A204.1 (cell line): ENCODE measurements around the gene MYO5B.
"Not testable (repeated sequence)": the region's sequence is repeated elsewhere in the genome, so short reads cannot be mapped to it uniquely, and the experiment has no call there.

ENCODE experiments used
- FAIRE-seq: peaks from 2 replicates; lab custom pipeline; 2012; peaks lifted over from hg19 to GRCh38; lab: Jason Lieb, UNC

The MYO5B gene

DNA sequence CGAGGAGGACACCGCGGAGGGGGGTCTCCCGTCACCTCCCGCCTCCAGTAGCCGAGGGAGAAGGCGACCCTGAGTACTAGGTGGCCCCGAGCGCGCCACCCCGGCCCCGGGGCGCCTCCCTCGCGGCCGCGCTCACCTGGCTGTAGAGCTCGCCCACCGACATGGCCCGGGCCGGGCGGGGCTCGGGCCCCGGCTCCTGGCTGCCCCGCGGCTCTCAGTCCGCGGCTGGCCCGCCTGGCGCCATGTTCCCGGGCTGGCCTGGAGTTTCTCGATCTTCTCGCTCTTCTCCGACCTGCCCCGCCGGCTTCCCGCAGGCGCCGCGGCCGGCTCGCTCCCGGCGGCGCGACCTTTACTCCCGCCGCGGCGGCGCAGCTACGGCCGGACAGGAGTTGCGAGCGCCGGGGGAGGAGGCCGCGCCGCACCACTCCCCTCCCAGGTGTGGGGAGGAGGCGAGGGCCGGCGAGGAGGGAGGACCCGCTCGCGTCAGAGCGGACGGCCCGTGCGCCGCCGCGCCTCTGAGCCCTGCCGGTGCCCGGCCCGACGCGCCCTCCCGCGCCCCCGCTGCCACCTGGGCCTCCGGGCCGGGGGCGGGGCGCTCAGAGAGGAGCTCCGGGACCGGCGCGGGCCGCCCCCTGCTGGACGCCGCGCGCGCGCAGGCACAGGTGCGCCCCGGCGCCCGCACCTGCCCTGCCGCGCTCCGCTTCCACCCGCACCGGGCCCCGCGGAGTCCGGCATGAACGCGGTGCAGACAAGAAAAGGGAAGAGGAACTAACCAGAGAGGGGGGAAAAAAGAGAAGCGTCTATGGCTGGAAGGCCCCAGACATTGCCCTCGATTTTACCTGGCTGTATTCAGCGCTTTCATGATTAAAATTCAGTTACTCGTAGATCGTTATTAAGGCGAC, at the start of gene MYO5B:
Gene MYO5B (minus strand): TSS at position 517 of the 902 bp plus-strand sequence. CDS start 354 bp downstream, at position 163.
- FAIRE-seq: no peak

DNA sequence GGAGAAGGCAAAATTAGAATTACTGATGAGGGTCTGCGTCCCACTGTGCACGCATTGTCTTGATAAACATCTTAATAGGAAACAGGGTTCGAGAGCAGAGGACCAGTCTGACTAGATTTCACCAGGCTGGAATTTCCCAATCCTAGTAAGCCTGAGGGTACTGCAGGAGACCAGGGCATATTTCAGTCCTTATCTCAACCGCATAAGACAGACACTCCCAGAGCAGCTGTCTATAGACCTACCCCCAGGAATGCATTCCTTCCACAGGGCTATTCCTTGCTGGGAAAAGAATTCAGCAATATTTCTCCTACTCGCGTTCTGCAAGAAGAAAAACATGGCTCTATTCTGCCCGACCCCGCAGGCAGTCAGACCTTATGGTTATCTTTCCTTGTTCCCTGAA, 46.8 kb upstream of the MYO5B start:
- not testable (repeated sequence) for FAIRE-seq

DNA sequence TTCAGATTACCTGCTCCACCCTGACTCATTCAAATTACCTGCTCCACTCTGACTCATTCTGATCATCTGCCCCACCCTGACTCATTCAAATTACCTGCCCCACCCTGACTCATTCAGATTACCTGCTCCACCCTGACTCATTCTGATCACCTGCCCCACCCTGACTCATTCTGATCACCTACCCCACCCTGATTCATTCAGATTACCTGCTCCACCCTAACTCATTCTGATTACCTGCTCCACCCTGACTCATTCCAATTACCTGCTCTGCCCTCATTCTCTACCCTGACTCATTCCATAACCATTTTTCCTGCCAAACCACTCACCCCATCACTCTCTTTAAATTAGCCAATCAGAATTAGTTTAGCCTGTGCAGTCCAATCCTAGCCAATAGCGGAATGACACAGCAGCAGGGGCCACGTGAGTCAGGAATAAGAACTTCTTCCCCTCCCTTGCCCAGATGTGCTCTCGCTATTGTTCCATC, 45.2 kb upstream of the MYO5B start:
- no peak for FAIRE-seq

DNA sequence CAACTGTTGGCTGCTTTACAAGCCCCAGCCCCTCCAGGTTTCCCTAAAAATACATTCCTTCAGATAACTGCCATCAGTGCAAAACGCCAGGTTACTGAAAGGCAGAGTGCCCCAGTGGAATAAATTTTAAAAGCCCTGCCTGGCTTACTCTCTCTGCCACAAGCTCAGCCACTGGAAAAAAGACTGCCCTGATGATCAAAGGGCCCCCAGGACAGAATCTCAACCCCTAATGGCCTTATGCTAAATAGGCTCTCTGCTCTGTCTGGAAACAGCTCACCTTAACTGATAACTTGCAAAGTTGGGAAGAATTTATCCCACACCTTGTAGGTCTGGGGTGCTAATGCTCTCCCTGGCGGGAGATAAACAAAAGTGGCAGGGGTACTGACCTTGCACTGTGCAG, 37.5 kb upstream of the MYO5B start:
- no peak for FAIRE-seq

DNA sequence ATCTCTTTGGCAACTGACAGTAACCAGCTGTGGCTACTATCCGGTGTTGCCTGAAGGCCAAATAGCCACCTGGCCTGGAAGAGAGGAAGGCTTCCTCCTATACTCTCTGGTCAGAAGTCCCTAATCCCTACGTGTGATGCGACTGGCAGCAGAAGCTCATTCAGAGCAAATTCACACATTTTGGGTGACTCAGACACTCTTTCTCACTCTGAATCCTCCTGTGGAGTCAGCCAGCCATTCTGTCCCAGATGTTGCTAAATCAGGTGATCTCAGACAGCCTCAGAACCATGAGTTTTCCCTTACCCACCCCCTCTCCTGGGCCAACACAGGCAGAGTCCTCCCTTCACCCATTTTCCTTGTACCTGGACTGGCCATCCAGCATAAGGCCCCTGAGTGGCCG, 36.7 kb upstream of the MYO5B start:
- FAIRE-seq: no peak

DNA sequence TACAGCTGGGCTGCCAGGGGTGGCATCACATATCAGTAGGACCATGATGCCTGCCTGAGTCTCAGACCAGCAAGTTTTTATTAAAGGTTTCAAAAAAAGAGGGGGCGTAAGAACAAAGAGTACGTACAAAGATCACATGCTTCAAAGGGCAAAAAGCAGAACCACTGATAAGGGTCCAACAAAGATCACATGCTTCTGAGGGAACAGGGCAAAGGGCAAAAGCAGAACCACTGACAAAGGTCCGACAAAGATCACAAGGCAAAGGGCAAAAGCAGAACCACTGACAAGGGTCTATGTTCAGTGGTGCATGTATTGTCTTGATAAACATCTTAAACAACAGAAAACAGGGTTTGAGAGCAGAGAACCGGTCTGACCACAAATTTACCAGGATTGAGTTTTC, 25.3 kb upstream of the MYO5B start:
- not testable (repeated sequence) for FAIRE-seq

DNA sequence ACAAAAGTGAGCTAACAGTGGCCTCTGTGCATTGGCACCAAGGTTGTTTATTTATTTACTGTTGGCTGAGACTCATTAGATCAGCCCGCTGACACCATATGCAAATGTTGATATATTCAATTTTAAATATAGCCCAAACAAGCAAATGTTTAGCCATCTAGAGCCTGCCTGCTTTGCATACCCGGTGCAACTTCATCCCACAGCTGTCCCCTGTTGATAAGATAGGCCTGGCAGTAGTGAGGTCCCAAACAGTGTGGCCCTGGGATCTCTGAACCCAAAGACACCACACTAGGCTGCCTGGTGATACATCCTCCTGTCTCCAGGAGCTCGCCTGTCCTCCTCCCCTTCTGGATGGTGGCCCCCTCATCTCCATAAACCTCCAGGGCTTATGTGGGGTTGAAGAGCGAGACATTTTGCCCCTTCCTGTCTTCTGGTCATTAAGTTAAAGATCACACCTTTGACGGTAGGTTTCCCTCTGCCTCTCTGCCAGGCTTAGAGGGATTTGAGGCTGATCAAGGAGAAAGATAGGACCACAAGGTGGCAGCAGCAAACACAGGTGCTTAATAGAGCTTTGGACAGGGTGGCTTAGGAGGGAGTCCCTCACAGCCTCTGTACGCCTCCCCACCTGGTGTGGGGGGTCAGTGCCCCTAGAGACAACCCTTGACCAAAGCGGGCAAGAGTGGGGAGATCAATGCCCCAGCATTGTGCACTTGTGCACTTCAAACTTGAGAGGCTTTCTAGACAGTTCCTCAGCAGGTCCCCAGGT, 23.7 kb upstream of the MYO5B start:
- FAIRE-seq: no peak

DNA sequence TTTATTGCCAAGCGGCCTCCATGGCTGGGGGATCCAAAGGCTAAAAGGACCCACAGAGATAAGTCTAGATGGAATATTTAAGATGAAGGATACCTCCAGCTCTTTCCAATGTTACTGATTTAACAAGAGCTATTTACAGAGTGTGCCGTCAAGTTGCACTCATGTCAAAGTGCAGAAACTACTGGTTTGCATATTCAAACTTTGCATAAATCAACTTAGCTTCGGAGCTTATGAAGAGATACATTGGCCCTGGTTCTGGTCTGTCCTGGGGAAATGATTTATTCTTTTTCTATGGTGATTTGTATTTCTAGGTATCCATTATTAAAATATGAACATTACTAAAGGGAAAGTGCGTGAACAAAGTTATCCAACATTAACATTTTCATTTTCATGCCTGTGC, 14.4 kb upstream of the MYO5B start:
- FAIRE-seq: no peak

DNA sequence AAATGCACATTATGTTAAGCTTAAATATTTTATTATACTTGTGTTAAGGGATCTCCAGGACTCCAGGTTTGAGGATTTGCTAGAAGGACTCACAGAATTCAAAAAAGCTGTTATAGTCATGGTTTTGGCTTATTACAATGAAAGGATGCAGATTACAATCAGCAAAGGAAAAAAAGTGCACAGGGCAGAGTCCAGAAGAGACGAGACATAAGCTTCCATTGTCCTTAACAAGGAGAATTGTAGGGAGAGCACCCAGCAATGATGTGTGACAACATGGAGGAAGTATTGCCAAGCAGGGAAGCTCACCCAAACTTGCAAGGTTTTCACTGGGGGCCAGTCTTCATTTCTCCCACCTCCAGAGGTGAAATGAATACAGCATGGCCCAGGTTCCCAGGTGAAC, 12.8 kb upstream of the MYO5B start:
- FAIRE-seq: no peak

DNA sequence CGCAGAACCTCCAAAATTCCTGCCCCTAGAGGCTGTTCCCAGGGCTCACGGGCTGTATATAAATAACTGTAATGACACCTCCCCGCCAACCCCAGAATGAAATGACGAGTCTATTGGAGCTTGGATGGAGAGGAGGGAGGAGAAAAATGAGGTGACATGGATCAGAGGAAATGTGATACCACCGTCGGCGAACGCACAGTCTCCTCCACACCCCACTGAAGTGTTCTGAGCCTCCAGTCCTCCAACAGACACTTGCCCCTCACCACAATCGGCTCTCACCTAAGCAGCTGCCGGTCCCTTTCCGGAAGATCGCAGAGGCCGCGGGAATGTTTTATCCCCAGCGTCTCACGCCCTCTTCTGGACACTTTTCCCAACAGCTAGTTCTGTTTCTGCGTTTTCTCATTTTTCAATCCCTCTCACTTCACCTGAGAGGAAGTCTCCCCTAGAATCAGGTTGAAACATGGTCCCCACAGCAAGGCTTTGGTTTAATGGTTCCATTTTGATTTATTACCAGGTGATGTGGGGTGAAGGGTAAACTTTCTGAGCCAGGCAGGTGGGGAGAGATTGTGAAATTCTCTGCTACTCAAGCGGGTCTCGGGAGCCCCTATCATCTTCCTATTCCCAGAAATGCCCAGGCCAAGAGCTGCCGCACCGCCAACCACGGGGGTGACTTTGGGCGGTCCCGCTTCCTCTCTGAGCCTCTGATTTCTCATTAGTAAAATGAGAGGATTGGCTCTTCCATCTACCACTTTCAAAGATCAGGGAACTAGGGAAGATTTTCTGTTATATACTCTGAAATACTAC, 9.1 kb upstream of the MYO5B start:
- FAIRE-seq: no peak

DNA sequence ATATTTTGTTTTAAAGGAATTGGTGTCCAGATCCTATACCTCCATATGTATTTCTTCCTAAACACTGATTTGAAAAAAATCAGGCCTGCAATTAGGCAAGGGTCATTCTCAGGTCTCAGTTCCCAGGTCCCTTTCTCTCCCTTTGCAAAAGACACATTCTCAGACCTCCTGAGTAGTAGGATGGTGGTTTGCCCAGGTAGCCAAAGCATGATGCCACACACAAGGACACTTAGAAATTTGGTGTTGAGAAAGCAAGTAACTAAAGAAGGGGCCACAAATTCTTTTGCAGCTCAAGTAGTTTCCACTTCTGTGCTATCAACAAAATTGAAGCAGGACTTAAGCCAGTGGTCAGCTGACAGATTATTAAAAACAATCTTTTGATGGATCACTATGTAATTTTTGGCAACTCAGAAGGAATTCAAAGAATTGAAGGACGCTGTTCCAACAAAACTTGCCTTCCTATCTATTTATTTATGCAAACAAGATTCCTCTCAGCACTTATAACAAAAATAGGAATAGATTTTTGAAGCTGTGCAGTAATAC, 6.6 kb upstream of the MYO5B start:
- no peak for FAIRE-seq

DNA sequence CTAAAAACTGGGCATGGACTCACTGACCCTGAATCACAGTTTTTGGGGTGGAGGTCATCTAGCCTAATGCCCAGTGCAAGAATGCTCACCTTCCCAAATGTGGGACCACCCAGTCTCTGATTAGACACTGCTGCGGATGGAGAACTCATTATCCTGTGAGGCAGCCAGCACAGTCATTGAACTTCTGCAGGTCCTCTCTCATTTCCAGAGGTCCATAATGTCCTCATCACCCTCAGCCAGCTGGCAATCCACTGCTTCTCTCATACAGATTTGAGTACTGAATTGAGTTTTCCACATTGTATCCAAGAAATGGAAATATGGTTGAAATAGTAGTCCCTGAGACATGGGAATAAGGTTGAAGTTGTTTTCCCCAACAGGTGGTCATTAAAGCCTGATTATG, 5.0 kb upstream of the MYO5B start:
- no peak for FAIRE-seq

DNA sequence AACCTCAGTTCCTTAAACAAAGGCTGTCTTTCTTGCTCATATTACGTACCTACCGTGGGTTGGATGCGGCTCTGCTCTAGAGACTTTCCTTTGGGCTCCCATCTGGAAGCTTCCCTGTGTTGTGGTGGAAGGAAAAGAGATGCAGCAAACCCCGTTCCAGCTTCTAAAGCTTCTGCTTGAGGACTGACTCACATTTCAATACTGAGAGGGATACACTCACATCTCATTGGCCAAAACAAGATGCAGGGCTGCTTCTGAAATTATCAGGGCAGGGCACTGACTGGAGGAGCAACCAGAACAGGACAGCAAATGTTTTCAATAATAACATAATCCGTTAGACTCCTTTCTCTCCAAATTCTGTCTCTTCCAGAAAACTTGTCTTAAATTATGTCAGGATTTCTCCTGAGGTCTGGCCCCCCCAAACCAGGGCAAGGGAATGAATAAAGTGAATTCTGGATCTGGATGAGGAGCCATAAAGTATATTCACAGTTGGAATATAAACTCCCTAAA, 4.5 kb upstream of the MYO5B start:
- no peak for FAIRE-seq

DNA sequence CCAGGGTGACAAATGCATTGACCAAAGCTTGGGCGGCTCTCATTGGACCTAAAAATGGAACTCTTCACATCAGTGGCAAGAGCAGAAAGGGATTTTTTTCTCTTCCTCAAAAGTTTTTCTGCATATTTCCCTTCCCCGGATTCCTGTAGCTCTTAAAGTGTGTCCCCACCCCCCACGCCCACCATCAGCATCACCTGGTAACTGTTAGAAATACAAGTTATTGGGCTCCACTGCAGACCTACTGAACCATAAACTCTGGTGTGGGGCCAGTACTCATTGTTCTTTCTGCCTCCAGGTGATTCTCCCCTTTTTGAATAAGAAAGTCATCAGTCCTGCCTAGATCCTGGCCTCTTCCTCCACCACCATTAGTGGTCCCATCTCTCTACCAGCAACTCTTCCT, 1.3 kb upstream of the MYO5B start:
- no peak for FAIRE-seq

DNA sequence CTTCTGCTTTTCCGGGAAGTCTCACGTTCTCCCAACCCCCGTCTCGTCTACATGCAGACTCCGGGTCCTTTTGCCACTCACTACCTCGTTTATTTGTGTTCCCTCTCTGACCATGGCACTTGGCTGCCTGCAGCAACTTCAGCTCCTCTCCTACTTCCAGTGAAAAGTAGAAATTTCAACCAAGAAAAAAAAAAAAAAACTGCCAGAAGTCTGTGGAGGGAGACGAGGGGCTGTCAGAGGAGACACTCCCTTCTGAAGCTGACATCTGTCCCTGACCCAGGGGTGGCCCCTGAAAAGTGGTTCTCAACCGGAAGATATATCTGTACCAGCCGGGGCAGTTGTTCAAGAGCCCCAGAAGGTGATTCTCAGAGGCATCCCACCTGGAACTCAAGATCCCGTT, 742 bp upstream of the MYO5B start:
- FAIRE-seq: no peak

DNA sequence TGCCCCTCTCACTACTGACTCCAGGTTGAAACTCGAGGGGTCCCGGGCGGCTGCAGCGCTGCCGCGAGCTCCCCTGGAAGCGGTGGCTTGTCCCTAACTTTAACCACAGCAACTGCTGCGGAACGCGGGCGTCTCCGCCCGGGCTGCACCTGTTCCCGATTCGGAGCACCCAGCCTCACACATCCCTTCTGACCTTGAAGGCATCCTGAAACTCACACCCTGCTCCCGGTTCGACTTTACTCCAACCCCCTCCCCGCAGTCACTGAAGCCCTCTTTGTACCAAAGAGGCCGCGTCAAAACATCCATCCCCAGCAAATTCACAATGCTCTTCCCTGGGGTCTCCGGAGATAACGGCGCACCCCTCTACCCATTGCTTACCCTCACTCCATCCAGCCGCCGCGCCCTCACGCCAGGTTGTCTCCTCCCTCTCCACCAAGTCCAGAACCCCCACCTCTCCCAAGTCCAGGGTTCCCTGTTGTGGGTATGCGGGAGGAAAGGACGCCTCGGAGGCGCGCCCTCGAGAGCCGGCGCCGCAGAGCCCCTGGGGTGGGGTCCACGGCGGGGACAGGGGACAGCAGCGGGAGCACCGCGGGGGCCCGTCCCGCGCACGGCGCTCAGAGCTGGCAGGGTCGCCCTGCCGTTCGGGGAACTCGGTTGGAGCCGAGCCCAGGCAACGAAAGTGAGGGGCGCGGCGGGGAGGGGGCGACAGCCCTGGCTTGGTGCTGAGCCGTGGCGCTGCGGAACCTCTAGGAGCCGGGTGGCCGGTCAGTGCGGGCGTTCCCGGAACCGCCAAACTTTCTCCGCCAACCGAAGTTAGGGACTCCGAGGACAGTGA, 934 bp downstream of the MYO5B start:
- no peak for FAIRE-seq

DNA sequence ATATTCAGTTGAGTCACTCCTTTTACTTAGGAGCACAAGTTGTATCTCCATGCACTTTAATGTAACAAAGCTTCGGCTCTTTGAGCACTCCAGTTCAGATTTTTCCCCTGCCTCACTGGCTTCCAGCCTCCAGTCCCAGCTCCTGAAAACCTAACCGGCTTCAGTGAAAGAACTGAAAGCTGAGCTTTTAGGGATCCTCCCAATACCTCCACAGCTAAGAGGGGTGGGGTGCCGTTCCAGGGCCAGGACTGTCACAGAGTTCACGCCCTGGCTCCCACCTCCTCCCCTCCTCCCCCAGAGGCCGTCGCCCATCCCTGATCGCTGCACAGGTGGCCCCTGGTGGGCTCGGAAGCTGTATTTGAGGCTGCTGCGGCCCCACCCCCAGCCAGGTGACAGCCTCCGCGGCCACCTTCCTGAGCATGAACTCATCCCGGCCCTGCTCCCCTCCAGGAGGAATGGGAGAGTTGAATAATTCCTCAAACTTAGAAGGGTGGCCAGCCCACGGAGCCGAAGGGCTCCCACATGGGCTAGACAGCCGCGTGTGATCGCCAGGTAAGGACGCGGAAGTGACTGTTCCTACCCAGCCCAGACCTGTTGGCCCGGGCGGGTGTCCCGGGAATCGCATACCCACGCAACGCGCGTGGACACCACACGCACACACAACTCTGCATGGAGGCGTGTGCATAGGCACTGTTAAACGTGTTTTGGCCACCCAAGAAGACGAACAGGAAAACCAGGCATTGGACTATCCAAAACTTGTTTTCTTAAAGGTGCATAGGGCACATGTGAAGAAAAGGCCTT, 1.8 kb downstream of the MYO5B start:
- no peak for FAIRE-seq

DNA sequence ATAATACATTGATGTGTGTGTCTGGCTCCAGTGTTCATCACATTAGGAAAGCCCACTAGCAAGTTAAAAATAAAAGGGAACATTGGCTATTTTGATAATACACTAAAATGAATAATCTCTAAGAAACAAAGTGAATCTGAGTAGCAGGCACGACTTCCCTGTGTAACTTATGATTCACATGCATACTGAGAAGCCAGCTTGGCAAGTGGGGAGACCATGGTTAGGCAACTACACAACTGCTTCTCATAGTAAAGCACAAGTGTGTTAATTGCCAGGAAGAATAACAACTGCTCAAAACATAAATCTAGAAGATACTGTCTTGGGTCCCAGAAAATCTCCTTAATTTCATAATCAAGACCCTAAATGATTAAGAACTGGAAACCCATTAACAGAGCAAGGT, 4.0 kb downstream of the MYO5B start:
- no peak for FAIRE-seq

DNA sequence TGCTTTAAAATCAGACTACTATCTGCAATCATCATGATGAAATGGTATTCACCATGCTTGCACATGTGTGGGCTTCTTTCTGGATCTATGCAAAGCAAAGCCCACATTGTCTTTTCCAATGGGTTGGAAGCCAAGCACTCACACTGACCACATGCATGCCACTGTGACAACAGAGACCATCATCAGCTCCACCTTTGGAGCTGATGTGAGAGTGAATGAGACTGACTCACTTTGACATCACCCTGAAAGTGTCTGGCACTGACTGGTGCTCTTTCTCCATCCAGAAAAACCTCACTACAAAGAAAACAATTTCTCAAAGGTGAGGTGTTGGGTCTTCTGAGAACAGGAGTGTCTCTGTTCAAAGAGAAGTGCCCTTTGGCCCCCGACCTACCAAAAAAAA, 4.7 kb downstream of the MYO5B start:
- no peak for FAIRE-seq

DNA sequence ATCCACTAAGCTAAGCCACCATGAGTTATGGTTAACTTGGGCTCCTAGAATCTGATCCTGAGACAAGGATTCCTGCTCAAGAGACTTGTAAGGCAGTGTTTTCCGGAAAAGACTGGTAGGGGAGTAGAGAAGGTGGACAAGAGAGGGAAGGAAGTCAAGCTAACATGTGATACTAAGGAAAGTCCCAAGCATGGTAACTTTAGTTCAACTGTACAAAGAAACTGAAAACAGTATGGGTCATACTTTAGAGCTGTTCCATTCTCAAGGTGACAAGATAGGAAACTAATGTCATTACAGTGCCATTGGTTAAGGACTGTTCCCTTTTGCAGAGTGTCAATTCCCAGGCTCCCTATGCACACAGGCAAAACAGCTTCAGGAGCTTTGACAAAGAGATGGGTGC, 5.8 kb downstream of the MYO5B start:
- no peak for FAIRE-seq
